HG03442 (cell line): ENCODE results near the gene RCN2.
A peak's percentile ranks its signal among the peaks of the same experiment; 100 is the strongest.
"Not testable (repeated sequence)": the region's sequence is repeated elsewhere in the genome, so short reads cannot be mapped to it uniquely, and the experiment has no call there.

ENCODE experiments used
- ATAC-seq: cut with Tn5 transposase; IDR thresholded peaks from one replicate; pipeline ENCODE4 v1.9.1; 2021; ENCODE audit warnings: mild to moderate bottlenecking, moderate library complexity; ENCODE audit not compliant: unreplicated experiment

RCN2 gene

DNA sequence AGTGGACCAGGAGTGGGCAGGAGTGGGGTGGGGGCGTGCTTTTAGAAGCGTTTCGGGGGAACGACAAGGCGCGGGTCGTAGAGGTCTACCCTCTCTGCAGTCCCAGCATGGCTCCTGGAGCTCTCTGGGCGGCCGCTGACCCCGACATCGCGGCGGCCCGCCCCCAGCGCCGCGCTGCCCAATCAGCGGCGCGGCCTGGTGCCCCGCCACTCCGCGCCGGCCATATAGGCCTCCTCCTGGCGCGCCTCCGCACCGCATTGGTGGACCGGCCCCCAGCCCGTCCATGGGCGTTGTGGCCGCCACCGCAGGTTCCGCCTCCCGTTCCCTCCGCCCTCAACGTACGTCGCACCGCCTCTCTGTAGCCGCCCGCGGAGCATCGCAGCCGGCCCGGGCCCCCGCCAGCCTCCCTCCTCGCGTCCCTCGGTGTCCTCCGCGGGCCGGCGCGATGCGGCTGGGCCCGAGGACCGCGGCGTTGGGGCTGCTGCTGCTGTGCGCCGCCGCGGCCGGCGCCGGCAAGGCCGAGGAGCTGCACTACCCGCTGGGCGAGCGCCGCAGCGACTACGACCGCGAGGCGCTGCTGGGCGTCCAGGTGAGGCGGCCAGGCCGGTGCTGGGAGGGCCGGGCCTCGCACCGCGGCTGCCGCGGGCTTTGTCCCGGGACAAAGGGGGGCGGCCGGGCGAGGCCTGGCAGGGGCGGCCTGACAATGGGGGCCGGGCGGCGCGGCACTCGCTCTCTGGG is at the start of gene RCN2:
Gene RCN2 (plus strand): TSS at position 353 of the 738 bp plus-strand sequence. CDS start 93 bp downstream, at position 446.
- ATAC-seq: peak; percentile 96

- no peak for ATAC-seq
Measured at GRCh38 chr15:76885212-76885611, 46.3 kb upstream of the RCN2 start.

DNA sequence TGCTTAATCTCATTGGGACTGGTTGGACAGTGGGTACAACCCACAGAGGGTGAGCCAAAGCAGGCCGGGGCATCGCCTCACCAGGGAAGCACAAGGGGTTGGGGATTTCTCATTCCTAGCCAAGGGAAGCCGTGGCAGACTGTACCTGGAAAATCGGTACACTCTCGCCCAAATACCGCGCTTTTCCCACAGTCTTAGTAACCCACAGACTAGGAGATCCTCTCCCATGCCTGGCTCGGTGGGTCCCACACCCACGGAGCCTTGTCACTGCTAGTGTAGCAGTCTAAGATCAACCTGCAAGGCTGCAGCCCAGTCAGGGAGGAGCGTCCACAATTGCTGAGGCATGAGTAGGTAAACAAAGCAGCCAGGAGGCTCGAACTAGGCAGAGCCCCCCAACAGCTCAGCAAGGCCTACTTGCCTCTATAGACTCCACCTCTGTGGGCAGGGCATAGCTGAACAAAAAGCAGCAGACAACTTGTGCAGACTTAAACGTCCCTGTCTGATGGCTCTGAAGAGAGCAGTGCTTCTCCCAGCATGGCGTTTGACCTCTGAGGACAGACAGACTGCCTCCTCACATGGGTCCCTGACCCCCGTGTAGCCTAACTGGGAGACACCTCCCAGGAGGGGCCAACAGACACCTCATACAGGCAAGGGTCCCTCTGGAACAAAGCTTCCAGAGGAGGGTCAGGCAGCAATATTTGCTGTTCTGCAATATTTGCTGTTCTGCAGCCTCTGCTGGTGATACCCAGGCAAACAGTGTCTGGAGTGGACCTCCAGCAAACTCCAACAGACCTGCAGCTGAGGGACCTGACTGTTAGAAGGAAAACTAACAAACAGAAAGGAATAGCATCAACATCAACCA is 44.0 kb upstream of the RCN2 start:
- ATAC-seq: not testable (repeated sequence)

DNA sequence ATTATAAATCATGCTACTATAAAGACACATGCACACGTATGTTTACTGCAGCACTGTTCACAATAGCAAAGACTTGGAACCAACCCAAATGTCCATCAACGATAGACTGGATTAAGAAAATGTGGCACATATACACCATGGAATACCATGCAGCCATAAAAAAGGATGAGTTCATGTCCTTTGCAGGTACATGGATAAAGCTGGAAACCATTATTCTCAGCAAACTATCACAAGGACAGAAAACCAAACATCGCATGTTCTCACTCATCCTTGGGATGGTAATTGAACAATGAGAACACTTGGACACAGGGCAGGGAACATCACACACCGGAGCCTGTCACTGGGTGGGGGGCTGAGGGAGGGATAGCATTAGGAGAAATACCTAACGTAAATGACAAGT is 38.7 kb upstream of the RCN2 start:
- not testable (repeated sequence) for ATAC-seq

DNA sequence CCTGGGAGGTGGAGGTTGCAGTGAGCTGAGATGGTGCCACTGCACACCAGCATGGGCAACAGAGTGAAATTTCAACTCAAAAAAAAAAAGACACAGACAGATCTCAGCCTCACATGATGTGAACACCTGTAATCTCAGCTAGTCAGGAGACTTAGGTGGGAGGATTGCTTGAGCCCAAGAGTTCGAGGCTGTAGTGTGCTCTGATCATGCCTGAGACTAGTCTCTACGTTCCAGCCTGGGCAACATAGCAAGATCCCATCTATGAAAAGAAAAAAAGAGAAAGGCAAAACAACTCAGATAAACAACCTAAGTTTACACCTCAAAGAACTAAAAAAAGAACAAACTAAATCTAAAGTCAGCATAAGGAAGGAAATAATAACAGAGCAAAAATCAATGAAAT is 37.4 kb upstream of the RCN2 start:
- no peak for ATAC-seq

DNA sequence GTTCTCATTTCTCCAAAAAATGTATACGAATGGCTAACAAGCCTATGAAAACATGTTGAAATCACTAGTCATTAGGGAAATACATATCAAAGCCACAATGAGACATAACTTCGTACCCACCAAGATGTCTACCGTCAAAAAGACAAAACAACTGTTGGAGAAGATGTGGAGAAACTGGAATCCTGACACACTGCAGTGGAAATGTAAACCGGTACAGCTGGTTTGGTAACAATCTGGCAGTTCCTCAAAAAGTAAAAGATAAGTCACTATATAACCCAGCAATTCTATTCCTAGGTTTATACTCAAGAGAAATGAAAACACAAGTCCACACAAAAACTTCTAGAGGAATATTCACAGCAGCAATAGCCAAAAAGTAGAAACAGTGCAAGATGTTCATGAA is 33.4 kb upstream of the RCN2 start:
- ATAC-seq: no peak

- not testable (repeated sequence) for ATAC-seq
Measured at GRCh38 chr15:76899176-76899930, 32.2 kb upstream of the RCN2 start.

DNA sequence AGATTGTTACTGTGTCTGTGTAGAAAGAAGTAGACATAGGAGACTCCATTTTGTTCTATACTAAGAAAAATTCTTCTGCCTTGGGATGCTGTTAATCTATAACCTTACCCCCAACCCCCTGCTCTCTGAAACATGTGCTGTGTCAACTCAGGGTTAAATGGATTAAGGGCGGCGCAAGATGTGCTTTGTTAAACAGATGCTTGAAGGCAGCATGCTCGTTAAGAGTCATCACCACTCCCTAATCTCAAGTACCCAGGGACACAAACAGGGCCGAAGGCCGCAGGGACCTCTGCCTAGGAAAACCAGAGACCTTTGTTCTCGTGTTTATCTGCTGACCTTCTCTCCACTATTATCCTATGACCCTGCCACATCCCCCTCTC is 31.6 kb upstream of the RCN2 start:
- not testable (repeated sequence) for ATAC-seq

GRCh38 chr15:76901965-76902364 is 29.6 kb upstream of the RCN2 start:
- ATAC-seq: no peak

- ATAC-seq: no peak
Measured at GRCh38 chr15:76903251-76903681, 28.3 kb upstream of the RCN2 start.

DNA sequence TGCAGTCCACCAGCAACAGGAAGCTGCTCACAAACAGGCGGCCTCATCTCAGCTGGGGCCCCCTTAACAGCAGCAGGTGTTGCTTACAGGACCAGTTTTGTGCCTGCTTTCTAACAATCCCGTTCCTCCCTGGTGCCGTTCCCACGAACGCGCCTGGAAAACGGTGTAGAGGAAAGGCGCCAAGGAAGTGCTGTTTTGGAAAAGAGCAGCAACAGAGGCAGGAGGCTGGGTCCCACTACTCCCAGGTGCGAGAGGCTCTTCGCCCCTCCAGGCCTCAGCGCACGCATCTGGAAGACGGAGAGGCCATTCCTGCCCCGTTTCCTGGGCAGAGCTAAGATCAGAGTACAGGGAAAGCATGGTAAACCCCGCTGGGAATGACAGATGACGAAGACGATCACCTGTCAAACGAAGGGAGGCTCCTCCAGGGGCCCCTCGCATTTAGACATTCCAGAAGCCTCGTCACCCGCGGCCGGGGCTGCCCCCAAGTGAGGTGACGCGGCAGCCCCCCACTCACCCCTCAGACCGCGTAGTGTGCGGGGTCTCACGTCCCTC is 27.0 kb upstream of the RCN2 start:
- ATAC-seq: no peak

- peak; percentile 77 for ATAC-seq
Measured at GRCh38 chr15:76905013-76905839, 26.3 kb upstream of the RCN2 start, which contains the start of gene SCAPER. TSS of gene SCAPER (minus strand) at chr15:76905340. CDS start at chr15:76883817, 21,523 bp downstream.

DNA sequence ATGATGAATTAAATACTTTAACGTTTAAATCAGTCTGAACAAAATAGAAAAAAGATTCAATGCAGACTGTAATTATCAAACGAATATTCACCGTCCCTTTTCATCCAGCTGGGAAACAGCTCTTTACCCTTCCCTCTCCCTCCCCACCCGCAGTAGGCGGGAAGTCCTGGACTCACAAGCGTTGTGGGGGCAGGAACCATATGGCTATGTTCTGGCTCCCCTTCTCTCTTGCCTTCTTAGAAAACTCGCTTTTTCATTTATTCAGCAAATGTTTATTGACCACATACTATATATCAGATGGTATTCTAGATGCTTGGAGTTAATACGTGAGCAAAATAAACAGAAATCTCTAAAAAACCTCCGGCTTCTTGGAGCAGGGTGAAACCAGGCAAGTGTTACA is 25.7 kb upstream of the RCN2 start:
- no peak for ATAC-seq

- ATAC-seq: no peak
Measured at GRCh38 chr15:76912430-76912829, 19.1 kb upstream of the RCN2 start.

DNA sequence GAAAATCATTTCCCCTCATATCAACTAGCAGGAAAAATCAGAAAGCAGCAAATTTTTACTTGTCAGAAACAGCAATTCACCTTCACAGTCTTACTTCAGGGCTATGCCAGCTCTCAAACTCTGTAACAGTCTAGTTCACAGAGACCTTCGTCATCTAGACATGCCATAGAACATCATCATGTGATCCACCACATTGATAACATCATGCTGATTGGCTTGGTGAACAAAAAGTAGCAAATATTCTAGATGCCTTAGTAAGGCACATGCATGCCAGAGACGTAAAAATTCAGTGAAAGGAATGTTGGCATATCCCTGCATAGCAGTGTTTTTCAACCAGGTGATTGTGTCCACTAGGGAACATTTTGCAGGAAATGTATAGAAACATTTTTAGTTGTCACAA is 17.8 kb upstream of the RCN2 start:
- no peak for ATAC-seq

DNA sequence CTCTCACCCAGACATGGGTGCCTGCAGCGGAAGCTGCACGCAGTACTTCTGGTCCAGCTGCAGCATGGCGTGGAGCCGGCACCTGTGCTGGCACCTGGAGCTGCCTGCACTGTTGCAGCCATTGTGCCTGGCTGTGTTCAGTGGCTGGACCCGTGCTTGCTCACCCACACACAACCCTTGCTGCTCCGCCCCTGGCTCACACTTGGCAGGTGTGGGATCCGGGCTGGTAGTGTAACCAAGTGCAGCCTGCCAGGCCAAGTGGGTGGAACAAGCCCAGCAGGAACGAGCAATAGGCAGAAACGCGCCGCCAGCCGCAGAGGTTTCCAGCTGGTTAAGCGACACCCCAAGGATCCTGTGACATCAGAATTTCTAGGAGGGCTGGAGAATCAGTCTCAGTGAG is 15.2 kb upstream of the RCN2 start:
- no peak for ATAC-seq

- ATAC-seq: no peak
Measured at GRCh38 chr15:76928201-76928600, 3.3 kb upstream of the RCN2 start.

DNA sequence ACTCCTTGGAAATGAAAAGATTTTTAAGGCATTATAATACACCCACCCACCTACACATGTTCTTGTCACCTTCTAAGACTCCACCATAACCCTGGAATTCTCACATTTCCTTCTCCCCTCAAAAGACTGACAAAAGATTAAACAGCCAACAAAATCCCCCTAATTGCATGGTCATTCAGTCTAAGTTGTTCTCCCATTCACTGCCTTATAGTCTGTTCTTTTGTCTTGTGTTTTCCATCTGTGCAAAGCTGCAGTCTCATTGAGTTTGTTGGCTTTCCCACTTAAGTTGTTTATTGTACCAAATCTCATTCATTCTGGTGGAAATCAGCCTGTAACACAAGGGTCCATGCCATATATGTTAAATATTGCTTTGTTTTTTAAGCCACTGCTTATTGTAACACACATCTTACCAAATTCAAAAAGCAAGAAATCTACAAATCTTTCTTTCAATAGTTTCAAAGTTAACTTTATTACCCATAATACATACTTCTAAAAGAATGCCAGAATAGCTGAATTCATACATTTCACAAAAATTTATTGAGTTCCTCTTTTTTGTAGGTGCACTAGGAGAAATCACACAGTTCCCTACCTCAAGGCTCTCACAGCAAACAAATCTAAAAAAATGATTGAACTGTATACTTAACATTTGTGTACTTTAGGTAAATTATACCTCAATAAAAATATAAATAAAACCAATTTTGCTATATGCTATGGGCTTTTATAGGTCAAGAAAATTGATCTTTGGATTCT is 2.4 kb upstream of the RCN2 start:
- ATAC-seq: no peak

GRCh38 chr15:76930831-76931396 is 635 bp upstream of the RCN2 start:
- ATAC-seq: no peak
